HepG2 (cell line): ENCODE measurements around the gene MYD88. TPM values are rescaled to one million over a fixed set of nuclear protein-coding genes. Genes with fewer than 3 reads are reported as not detected.
A peak's percentile ranks its signal among the peaks of the same experiment; 100 is the strongest.

ENCODE experiments used
- DMAP1 ChIP-seq: IDR thresholded peaks from 2 replicates; pipeline ENCODE4 v1.6.1; 2016
- FOXP1 ChIP-seq, 2 experiments: fragments of 450-650 bp in 1 of 2; IDR thresholded peaks; 2 replicates each; pipeline ENCODE4 v1.6.1; 2017 to 2018; ENCODE audit warnings: antibody characterized with exemption in 1 of 2
- ONECUT2 ChIP-seq: sonication (generic); formaldehyde crosslinking; IDR thresholded peaks from 2 replicates; pipeline ENCODE4 v1.4.0; 2020; ENCODE audit warnings: missing genetic modification reagents
- SP2 ChIP-seq: sonication (generic); formaldehyde crosslinking; IDR thresholded peaks from 2 replicates; pipeline ENCODE4 v1.5.1; 2020; ENCODE audit warnings: mild to moderate bottlenecking, missing genetic modification reagents
- ZNF569 ChIP-seq: sonication (generic); formaldehyde crosslinking; IDR thresholded peaks from 2 replicates; pipeline ENCODE4 v1.5.0; 2020; ENCODE audit warnings: mild to moderate bottlenecking, missing genetic modification reagents, moderate library complexity, borderline replicate concordance
- polyA plus RNA-seq, 8 experiments: library from polyadenylated mRNA; depleted of rRNA in 3 of 8; stranded (reverse) in 7 of 8; unstranded in 1 of 8; fragments of >200 nt; fragmentation: Illumina TruSeq in 4 of 8; extraction: Trizol in 4 of 8; gene quantifications; 2 replicates each; pipeline versions ENCODE4 v1.2.1 to v1.2.3, GENCODE V29; 2011 to 2016; ENCODE audit warnings: low read depth in 4 of 8, missing spikeins in 1 of 8, mixed read lengths in 1 of 8; ENCODE audit not compliant: insufficient read depth in 1 of 8
- total RNA-seq, 5 experiments: library from RNA; depleted of rRNA; stranded (reverse); fragments of >200 nt; fragmentation: Illumina TruSeq; extraction: Trizol; gene quantifications; 2 replicates each; pipeline ENCODE4 v1.2.3, GENCODE V29; 2016; ENCODE audit warnings: low read depth in 1 of 5
- TF ChIP-seq, protein P1 (sequence below): sonication (generic); formaldehyde crosslinking; IDR thresholded peaks from 2 replicates; pipeline ENCODE4 v1.5.1; 2020; ENCODE audit warnings: missing genetic modification reagents, mild to moderate bottlenecking, borderline replicate concordance
- TF ChIP-seq, protein P2 (sequence below): sonication (generic); formaldehyde crosslinking; IDR thresholded peaks from 2 replicates; pipeline ENCODE4 v1.4.0; 2020; ENCODE audit warnings: missing genetic modification reagents, borderline replicate concordance
- TF ChIP-seq, protein P3 (sequence below): IDR thresholded peaks from 2 replicates; pipeline ENCODE4 v1.6.1; 2016; ENCODE audit warnings: mild to moderate bottlenecking
- TF ChIP-seq, protein P4 (sequence below): sonication (generic); formaldehyde crosslinking; conservative IDR thresholded peaks from 2 replicates; pipeline ENCODE4 v1.4.0; 2020; ENCODE audit warnings: missing genetic modification reagents
- TF ChIP-seq, protein P5 (sequence below): sonication (generic); formaldehyde crosslinking; IDR thresholded peaks from 2 replicates; pipeline ENCODE4; 2020; ENCODE audit warnings: missing genetic modification reagents, mild to moderate bottlenecking, borderline replicate concordance
- TF ChIP-seq, protein P6 (sequence below): sonication (generic); formaldehyde crosslinking; IDR thresholded peaks from 2 replicates; pipeline ENCODE4 v1.4.0; 2020; ENCODE audit warnings: missing genetic modification reagents, borderline replicate concordance

The MYD88 gene
- total and polyA plus RNA-seq, 2 of the 13 experiments (the other 11 are each of a cell fraction or from before 2014, with no cell fraction given) = 7.6 to 32.7 TPM

DNA sequence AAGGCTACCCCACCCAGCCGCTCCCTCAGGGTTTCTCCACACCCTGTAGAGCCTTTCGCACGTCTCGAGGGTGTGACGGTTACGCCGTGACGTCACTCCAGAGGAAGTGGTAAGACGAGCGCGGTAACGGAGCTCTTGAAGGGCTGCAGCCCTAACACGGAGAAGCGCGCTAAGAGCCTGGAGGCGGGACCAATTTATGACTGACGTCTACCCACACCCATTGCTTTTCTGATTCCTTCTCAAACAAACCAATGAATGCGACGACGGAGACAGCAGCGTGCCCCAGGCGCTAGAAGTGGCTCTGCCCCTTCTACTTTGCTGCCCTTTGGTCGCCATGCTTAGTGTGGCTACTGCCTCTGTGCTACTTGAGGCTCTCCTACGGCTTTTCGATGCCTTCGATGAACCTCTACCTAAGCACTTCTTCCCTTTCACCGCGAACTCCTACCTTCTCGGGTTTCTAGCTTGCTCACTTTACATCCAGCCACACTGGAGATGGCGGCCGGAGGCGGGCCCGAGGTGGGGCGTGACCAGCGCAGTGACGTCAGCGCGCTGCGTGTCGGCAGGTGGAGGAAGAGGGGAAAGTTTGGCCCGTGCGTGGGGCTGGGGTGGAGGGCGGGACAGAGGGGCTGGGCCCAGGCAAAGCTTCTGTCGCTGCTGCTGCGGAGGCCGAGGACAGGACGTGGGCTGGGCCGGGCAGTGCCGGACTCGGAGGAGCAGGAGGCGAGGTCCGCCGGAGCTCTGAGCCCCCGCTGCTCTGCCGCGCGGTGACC, 26.7 kb downstream of the MYD88 start, which contains the start of gene OXSR1 (continued):
- TF ChIP-seq ZNF569 (0 out of 2 replicates have a peak, but pooled peaks have one; percentile 26), SP2 (CRISPR knock-in tag) (peak; percentile 98), DMAP1 (peak; percentile 77), ONECUT2 (CRISPR knock-in tag) (no peak), FOXP1 (IDR thresholded peaks at IDR 0.05) (no peak), FOXP1 (CRISPR knock-in tag; IDR thresholded peaks at IDR 0.05) (0 out of 2 replicates have a peak, but pooled peaks have one; percentile 16)
- TF ChIP-seq, protein P1, sequence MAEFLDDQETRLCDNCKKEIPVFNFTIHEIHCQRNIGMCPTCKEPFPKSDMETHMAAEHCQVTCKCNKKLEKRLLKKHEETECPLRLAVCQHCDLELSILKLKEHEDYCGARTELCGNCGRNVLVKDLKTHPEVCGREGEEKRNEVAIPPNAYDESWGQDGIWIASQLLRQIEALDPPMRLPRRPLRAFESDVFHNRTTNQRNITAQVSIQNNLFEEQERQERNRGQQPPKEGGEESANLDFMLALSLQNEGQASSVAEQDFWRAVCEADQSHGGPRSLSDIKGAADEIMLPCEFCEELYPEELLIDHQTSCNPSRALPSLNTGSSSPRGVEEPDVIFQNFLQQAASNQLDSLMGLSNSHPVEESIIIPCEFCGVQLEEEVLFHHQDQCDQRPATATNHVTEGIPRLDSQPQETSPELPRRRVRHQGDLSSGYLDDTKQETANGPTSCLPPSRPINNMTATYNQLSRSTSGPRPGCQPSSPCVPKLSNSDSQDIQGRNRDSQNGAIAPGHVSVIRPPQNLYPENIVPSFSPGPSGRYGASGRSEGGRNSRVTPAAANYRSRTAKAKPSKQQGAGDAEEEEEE (CRISPR knock-in tag) = peak; percentile 73; the same call in 1 of the 2 replicates
- TF ChIP-seq, protein P2, sequence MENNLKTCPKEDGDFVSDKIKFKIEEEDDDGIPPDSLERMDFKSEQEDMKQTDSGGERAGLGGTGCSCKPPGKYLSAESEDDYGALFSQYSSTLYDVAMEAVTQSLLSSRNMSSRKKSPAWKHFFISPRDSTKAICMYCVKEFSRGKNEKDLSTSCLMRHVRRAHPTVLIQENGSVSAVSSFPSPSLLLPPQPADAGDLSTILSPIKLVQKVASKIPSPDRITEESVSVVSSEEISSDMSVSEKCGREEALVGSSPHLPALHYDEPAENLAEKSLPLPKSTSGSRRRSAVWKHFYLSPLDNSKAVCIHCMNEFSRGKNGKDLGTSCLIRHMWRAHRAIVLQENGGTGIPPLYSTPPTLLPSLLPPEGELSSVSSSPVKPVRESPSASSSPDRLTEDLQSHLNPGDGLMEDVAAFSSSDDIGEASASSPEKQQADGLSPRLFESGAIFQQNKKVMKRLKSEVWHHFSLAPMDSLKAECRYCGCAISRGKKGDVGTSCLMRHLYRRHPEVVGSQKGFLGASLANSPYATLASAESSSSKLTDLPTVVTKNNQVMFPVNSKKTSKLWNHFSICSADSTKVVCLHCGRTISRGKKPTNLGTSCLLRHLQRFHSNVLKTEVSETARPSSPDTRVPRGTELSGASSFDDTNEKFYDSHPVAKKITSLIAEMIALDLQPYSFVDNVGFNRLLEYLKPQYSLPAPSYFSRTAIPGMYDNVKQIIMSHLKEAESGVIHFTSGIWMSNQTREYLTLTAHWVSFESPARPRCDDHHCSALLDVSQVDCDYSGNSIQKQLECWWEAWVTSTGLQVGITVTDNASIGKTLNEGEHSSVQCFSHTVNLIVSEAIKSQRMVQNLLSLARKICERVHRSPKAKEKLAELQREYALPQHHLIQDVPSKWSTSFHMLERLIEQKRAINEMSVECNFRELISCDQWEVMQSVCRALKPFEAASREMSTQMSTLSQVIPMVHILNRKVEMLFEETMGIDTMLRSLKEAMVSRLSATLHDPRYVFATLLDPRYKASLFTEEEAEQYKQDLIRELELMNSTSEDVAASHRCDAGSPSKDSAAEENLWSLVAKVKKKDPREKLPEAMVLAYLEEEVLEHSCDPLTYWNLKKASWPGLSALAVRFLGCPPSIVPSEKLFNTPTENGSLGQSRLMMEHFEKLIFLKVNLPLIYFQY (CRISPR knock-in tag) = peak; percentile 78; the same call in 1 of the 2 replicates
- TF ChIP-seq, protein P3, sequence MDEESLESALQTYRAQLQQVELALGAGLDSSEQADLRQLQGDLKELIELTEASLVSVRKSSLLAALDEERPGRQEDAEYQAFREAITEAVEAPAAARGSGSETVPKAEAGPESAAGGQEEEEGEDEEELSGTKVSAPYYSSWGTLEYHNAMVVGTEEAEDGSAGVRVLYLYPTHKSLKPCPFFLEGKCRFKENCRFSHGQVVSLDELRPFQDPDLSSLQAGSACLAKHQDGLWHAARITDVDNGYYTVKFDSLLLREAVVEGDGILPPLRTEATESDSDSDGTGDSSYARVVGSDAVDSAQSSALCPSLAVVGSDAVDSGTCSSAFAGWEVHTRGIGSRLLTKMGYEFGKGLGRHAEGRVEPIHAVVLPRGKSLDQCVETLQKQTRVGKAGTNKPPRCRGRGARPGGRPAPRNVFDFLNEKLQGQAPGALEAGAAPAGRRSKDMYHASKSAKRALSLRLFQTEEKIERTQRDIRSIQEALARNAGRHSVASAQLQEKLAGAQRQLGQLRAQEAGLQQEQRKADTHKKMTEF (CRISPR knock-in tag) = peak; percentile 81; the same call in 1 of the 2 replicates
- TF ChIP-seq, protein P4, sequence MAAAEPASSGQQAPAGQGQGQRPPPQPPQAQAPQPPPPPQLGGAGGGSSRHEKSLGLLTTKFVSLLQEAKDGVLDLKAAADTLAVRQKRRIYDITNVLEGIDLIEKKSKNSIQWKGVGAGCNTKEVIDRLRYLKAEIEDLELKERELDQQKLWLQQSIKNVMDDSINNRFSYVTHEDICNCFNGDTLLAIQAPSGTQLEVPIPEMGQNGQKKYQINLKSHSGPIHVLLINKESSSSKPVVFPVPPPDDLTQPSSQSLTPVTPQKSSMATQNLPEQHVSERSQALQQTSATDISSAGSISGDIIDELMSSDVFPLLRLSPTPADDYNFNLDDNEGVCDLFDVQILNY (CRISPR knock-in tag) = no peak; the same call in 1 of the 2 replicates
- TF ChIP-seq, protein P5, sequence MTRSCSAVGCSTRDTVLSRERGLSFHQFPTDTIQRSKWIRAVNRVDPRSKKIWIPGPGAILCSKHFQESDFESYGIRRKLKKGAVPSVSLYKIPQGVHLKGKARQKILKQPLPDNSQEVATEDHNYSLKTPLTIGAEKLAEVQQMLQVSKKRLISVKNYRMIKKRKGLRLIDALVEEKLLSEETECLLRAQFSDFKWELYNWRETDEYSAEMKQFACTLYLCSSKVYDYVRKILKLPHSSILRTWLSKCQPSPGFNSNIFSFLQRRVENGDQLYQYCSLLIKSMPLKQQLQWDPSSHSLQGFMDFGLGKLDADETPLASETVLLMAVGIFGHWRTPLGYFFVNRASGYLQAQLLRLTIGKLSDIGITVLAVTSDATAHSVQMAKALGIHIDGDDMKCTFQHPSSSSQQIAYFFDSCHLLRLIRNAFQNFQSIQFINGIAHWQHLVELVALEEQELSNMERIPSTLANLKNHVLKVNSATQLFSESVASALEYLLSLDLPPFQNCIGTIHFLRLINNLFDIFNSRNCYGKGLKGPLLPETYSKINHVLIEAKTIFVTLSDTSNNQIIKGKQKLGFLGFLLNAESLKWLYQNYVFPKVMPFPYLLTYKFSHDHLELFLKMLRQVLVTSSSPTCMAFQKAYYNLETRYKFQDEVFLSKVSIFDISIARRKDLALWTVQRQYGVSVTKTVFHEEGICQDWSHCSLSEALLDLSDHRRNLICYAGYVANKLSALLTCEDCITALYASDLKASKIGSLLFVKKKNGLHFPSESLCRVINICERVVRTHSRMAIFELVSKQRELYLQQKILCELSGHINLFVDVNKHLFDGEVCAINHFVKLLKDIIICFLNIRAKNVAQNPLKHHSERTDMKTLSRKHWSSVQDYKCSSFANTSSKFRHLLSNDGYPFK (CRISPR knock-in tag) = peak; percentile 95
- TF ChIP-seq, protein P6, sequence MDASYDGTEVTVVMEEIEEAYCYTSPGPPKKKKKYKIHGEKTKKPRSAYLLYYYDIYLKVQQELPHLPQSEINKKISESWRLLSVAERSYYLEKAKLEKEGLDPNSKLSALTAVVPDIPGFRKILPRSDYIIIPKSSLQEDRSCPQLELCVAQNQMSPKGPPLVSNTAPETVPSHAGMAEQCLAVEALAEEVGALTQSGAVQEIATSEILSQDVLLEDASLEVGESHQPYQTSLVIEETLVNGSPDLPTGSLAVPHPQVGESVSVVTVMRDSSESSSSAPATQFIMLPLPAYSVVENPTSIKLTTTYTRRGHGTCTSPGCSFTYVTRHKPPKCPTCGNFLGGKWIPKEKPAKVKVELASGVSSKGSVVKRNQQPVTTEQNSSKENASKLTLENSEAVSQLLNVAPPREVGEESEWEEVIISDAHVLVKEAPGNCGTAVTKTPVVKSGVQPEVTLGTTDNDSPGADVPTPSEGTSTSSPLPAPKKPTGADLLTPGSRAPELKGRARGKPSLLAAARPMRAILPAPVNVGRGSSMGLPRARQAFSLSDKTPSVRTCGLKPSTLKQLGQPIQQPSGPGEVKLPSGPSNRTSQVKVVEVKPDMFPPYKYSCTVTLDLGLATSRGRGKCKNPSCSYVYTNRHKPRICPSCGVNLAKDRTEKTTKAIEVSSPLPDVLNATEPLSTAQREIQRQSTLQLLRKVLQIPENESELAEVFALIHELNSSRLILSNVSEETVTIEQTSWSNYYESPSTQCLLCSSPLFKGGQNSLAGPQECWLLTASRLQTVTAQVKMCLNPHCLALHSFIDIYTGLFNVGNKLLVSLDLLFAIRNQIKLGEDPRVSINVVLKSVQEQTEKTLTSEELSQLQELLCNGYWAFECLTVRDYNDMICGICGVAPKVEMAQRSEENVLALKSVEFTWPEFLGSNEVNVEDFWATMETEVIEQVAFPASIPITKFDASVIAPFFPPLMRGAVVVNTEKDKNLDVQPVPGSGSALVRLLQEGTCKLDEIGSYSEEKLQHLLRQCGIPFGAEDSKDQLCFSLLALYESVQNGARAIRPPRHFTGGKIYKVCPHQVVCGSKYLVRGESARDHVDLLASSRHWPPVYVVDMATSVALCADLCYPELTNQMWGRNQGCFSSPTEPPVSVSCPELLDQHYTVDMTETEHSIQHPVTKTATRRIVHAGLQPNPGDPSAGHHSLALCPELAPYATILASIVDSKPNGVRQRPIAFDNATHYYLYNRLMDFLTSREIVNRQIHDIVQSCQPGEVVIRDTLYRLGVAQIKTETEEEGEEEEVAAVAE (CRISPR knock-in tag) = peak; percentile 53; the same call in 1 of the 2 replicates
